K562 (cell line): ENCODE data around the gene GMEB2. TPM values are rescaled to one million over a fixed set of nuclear protein-coding genes. Genes with fewer than 3 reads are reported as not detected.
A peak's percentile ranks its signal among the peaks of the same experiment; 100 is the strongest.

Experiments
- CHD1 ChIP-seq: fragments of 200-600 bp; sonication (generic); IDR thresholded peaks from one replicate; pipeline ENCODE4 v1.6.1; 2012; ENCODE audit warnings: mild to moderate bottlenecking, moderate library complexity, low read length, inconsistent platforms
- ETV6 ChIP-seq, 3 experiments: fragments of 150-350 bp in 1 of 3; sonication (generic) in 1 of 3; formaldehyde crosslinking in 1 of 3; IDR thresholded peaks; 2 replicates each; pipeline versions ENCODE4 v1.6.1 to v1.8.0; 2014 to 2022; ENCODE audit warnings: borderline replicate concordance in 2 of 3, low read depth in 2 of 3, antibody characterized with exemption in 1 of 3, low read length in 1 of 3, mild to moderate bottlenecking in 1 of 3, missing genetic modification reagents in 1 of 3
- HCFC1 ChIP-seq: IDR thresholded peaks from 2 replicates; pipeline ENCODE4 v1.6.1; 2012; ENCODE audit warnings: low read depth, low read length, improper control_type of control experiment
- ILF3 ChIP-seq: fragments of 450-650 bp; IDR thresholded peaks from 2 replicates; pipeline ENCODE4 v1.6.1; 2018; ENCODE audit warnings: antibody characterized with exemption, mild to moderate bottlenecking, moderate library complexity, borderline replicate concordance
- KLF10 ChIP-seq: fragments of 250-450 bp; sonication (Bioruptor Pico); IDR thresholded peaks from 2 replicates; pipeline ENCODE4 v1.6.1; 2021; ENCODE audit warnings: matching md5 sums
- MED1 ChIP-seq: sonication (generic); formaldehyde crosslinking; IDR thresholded peaks from 2 replicates; pipeline ENCODE4 v1.8.1; 2023; ENCODE audit warnings: missing genetic modification reagents, borderline replicate concordance
- MEF2D ChIP-seq: conservative IDR thresholded peaks from 2 replicates; pipeline ENCODE4 v1.6.1; 2016; ENCODE audit warnings: low read depth, missing genetic modification characterization, missing compliant biosample characterization
- NEUROD1 ChIP-seq: fragments of 150-350 bp; IDR thresholded peaks from 2 replicates; pipeline ENCODE4 v1.6.1; 2014; ENCODE audit warnings: borderline replicate concordance, low read length, low read depth; ENCODE audit not compliant: partially characterized antibody
- SMAD1 ChIP-seq: fragments of 150-350 bp; IDR thresholded peaks from 2 replicates; pipeline ENCODE4 v1.6.1; 2014; ENCODE audit warnings: low read length, low read depth; ENCODE audit not compliant: partially characterized antibody
- SRSF1 ChIP-seq: fragments of 200-400 bp; formaldehyde crosslinking; IDR thresholded peaks from 2 replicates; pipeline ENCODE4 v1.6.1; 2017; ENCODE audit warnings: mild to moderate bottlenecking, low read depth, low read length, moderate library complexity
- TAF1 ChIP-seq: IDR thresholded peaks from 2 replicates; pipeline ENCODE4 v1.6.1; 2011; ENCODE audit warnings: mild to moderate bottlenecking, low read length, moderate library complexity; ENCODE audit not compliant: insufficient read depth, control insufficient read depth, severe bottlenecking; ENCODE audit errors: extremely low read depth
- TBP ChIP-seq: optimal IDR thresholded peaks from 2 replicates; pipeline ENCODE3; 2011; ENCODE audit warnings: low read depth, low read length, improper control_type of control experiment
- ZKSCAN8 ChIP-seq: fragments of 200-800 bp; sonication (Bioruptor generic); IDR thresholded peaks from 2 replicates; pipeline ENCODE4 v1.6.1; 2016; ENCODE audit warnings: missing genetic modification characterization, missing compliant biosample characterization
- ZNF77 ChIP-seq: fragments of 250-450 bp; sonication (Bioruptor Pico); IDR thresholded peaks from 2 replicates; pipeline ENCODE4 v1.5.0; 2020
- ZSCAN29 ChIP-seq: fragments of 450-650 bp; IDR thresholded peaks from 2 replicates; pipeline ENCODE4 v1.6.1; 2017
- polyA plus RNA-seq, 8 experiments: library from polyadenylated mRNA; depleted of rRNA in 4 of 8; stranded (reverse) in 5 of 8; unstranded in 3 of 8; fragments of >200 nt; fragmentation: Nextera tagmentation in 2 of 8; fragmentation: Illumina TruSeq in 1 of 8; extraction: Ambion mirVana in 2 of 8; extraction: Trizol in 1 of 8; gene quantifications; 2 replicates each; pipeline versions ENCODE4 v1.2.1 to v1.2.3, GENCODE V29; 2011 to 2014; ENCODE audit warnings: inconsistent platforms in 1 of 8, missing spikeins in 1 of 8
- total RNA-seq, 7 experiments: library from RNA; depleted of rRNA in 6 of 7; stranded (reverse); fragments of >200 nt in 6 of 7; fragmentation: Illumina TruSeq in 2 of 7; extraction: Trizol in 2 of 7; gene quantifications; 2 replicates each; pipeline versions ENCODE4 v1.2.1 to v1.2.3, GENCODE V29; 2011 to 2021; ENCODE audit warnings: low replicate concordance in 1 of 7
- TF ChIP-seq, protein P1 (sequence below): fragments of 450-650 bp; formaldehyde crosslinking; IDR thresholded peaks from 2 replicates; pipeline ENCODE4 v1.4.0; 2022; ENCODE audit warnings: mild to moderate bottlenecking, moderate library complexity
- TF ChIP-seq, protein P2 (sequence below): fragments of 450-650 bp; IDR thresholded peaks from 2 replicates; pipeline ENCODE4 v1.6.1; 2017; ENCODE audit warnings: antibody characterized with exemption
- TF ChIP-seq, protein P3 (sequence below): fragments of 450-650 bp; formaldehyde crosslinking; IDR thresholded peaks from 2 replicates; pipeline ENCODE4 v1.4.0; 2020; ENCODE audit warnings: mild to moderate bottlenecking, moderate library complexity
- TF ChIP-seq, protein P4 (sequence below): fragments of 450-650 bp; formaldehyde crosslinking; IDR thresholded peaks from 2 replicates; pipeline ENCODE4 v1.4.0; 2020; ENCODE audit warnings: mild to moderate bottlenecking, moderate library complexity
- TF ChIP-seq, protein P5 (sequence below): IDR thresholded peaks from 3 replicates; pipeline ENCODE4 v1.6.1; 2011; ENCODE audit warnings: borderline replicate concordance, mild to moderate bottlenecking; ENCODE audit not compliant: insufficient read length, insufficient read depth

Gene GMEB2
- total and polyA plus RNA-seq, 9 of the 15 experiments (the other 6 are each of a cell fraction or from before 2014, with no cell fraction given) = 0.03 to 13.9 (median 6.3) TPM

DNA sequence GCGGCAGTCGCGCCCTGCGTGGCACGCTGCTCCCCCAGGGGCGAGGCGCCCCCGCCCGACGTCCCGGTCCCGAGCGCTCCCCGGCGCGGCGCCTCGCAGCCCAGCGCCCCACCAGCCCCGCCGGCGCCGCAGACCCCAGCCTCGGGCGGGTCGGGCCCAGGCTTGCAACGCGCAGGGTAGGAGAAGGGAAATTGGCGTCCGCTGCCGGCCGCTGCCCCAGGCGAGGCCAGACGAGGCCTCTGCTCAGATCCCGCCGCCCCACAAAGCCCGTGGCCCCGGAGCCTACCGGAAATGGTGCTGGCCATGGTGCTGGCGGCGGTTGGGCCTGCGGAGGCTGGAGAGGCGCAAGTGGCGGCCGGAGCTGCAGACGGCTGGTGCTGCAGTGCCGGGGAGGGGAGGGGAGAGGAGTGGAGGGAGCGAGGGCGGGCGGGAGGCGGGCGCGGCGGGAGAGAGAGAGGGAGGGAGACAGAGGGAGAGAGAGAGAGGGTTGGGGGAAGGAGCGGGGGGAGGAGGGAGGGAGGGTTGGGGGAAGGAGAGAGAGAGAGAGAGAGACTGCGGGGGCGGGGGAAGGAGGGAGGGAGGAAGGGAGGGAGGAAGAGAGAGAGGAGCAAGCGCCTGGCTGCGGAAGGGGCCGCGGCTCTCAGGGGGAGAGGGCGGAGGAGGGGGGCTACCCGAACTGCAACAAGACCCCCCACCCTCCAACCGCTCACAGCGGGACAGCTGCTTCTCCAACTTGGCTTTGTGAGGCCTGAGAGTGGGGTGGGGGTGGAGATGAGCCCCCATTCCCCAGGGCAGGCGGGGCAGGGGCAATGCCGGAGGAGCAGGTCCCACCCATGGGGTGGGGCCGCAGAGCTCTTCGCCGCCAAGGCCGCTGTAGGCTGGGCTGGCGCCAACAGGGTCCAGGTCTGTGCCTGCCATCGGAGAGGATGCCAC, 26.4 kb upstream of the GMEB2 start, which contains the start of gene STMN3 (continued):
- no peak for TF ChIP-seq ETV6 (IDR thresholded peaks at IDR 0.05; ENCODE audit: borderline replicate concordance in 1 of 2, low read depth in 2 of 2, low read length in 1 of 2)
- 0 out of 2 replicates have a peak, but pooled peaks have one; percentile 22 for TF ChIP-seq ETV6 (CRISPR knock-in tag; IDR thresholded peaks at IDR 0.05; ENCODE audit: borderline replicate concordance)
- no peak for TF ChIP-seq MEF2D (tag)
- TF ChIP-seq, protein P1, sequence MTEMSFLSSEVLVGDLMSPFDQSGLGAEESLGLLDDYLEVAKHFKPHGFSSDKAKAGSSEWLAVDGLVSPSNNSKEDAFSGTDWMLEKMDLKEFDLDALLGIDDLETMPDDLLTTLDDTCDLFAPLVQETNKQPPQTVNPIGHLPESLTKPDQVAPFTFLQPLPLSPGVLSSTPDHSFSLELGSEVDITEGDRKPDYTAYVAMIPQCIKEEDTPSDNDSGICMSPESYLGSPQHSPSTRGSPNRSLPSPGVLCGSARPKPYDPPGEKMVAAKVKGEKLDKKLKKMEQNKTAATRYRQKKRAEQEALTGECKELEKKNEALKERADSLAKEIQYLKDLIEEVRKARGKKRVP (CRISPR knock-in tag) = no peak
- TF ChIP-seq, protein P2, sequence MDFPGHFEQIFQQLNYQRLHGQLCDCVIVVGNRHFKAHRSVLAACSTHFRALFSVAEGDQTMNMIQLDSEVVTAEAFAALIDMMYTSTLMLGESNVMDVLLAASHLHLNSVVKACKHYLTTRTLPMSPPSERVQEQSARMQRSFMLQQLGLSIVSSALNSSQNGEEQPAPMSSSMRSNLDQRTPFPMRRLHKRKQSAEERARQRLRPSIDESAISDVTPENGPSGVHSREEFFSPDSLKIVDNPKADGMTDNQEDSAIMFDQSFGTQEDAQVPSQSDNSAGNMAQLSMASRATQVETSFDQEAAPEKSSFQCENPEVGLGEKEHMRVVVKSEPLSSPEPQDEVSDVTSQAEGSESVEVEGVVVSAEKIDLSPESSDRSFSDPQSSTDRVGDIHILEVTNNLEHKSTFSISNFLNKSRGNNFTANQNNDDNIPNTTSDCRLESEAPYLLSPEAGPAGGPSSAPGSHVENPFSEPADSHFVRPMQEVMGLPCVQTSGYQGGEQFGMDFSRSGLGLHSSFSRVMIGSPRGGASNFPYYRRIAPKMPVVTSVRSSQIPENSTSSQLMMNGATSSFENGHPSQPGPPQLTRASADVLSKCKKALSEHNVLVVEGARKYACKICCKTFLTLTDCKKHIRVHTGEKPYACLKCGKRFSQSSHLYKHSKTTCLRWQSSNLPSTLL = no peak
- no peak for TF ChIP-seq ZSCAN29
- peak; percentile 87 for TF ChIP-seq TAF1
- TF ChIP-seq ILF3 = no peak
- TF ChIP-seq, protein P3, sequence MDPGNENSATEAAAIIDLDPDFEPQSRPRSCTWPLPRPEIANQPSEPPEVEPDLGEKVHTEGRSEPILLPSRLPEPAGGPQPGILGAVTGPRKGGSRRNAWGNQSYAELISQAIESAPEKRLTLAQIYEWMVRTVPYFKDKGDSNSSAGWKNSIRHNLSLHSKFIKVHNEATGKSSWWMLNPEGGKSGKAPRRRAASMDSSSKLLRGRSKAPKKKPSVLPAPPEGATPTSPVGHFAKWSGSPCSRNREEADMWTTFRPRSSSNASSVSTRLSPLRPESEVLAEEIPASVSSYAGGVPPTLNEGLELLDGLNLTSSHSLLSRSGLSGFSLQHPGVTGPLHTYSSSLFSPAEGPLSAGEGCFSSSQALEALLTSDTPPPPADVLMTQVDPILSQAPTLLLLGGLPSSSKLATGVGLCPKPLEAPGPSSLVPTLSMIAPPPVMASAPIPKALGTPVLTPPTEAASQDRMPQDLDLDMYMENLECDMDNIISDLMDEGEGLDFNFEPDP (CRISPR knock-in tag) = no peak
- no peak for TF ChIP-seq CHD1
- no peak for TF ChIP-seq MED1 (CRISPR knock-in tag)
- TF ChIP-seq, protein P4, sequence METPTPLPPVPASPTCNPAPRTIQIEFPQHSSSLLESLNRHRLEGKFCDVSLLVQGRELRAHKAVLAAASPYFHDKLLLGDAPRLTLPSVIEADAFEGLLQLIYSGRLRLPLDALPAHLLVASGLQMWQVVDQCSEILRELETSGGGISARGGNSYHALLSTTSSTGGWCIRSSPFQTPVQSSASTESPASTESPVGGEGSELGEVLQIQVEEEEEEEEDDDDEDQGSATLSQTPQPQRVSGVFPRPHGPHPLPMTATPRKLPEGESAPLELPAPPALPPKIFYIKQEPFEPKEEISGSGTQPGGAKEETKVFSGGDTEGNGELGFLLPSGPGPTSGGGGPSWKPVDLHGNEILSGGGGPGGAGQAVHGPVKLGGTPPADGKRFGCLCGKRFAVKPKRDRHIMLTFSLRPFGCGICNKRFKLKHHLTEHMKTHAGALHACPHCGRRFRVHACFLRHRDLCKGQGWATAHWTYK (CRISPR knock-in tag) = 0 out of 2 replicates have a peak, but pooled peaks have one; percentile 29
- TF ChIP-seq KLF10 (CRISPR knock-in tag) = no peak
- TF ChIP-seq SRSF1 = no peak
- no peak for TF ChIP-seq ZKSCAN8 (CRISPR knock-in tag)
- no peak for TF ChIP-seq SMAD1
- TF ChIP-seq, protein P5, sequence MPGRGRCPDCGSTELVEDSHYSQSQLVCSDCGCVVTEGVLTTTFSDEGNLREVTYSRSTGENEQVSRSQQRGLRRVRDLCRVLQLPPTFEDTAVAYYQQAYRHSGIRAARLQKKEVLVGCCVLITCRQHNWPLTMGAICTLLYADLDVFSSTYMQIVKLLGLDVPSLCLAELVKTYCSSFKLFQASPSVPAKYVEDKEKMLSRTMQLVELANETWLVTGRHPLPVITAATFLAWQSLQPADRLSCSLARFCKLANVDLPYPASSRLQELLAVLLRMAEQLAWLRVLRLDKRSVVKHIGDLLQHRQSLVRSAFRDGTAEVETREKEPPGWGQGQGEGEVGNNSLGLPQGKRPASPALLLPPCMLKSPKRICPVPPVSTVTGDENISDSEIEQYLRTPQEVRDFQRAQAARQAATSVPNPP = no peak
- no peak for TF ChIP-seq ZNF77 (CRISPR knock-in tag)
- peak; percentile 47; the same call in 1 of the 2 replicates for TF ChIP-seq HCFC1
- TF ChIP-seq NEUROD1 = peak; percentile 16
- TF ChIP-seq TBP = no peak
